GM18520 (cell line): ENCODE data around the gene CYP19A1.

Experiments used
- ATAC-seq: cut with Tn5 transposase; IDR thresholded peaks from one replicate; pipeline ENCODE4 v1.9.1; 2021; ENCODE audit not compliant: unreplicated experiment

CYP19A1 gene

DNA sequence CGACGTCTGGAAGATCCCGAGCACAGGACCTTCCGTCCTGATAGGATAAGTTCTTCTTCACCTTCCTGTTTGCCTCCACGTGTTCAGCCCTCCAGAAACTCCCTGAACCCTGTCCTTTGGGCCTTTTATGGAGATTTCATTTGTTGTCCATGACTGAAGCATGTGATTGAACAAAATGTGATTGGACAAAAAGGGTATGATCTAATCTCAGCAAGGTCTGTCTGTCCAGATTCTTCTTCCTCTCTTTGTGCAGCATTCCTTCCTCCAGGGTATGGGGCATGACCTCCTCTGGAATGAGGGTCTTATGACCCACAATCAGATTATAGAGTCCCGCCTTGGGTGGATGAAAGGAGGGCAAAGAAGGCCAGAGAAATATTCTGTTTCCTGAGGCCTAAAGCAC is at the start of gene CYP19A1:
Gene CYP19A1, minus strand, starts transcription at position 101 of the 400 bp plus-strand sequence. CDS start 95,684 bp downstream, outside the sequence.
- no peak for ATAC-seq

DNA sequence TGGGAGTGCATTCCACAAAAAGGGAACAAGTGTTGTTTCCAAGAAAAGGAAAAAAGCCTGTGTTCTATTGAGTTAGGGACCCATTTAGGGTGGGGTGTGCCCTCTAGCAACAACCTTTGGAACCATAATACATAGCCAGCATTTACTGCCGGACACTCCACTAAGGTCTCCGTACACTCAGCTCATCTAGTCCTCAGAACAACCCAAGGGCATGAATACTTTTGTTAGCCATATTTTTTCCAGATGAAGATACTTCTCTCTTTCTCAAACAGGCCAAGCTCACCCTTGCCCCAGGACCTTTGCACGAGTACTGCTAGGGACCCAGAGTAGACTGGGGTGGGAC is 49.3 kb upstream of the CYP19A1 start:
- no peak for ATAC-seq

GRCh38 chr15:51386960-51387698 is 48.7 kb upstream of the CYP19A1 start:
- no peak for ATAC-seq

- ATAC-seq = no peak
Observed at GRCh38 chr15:51386486-51386885, 48.1 kb upstream of the CYP19A1 start.

DNA sequence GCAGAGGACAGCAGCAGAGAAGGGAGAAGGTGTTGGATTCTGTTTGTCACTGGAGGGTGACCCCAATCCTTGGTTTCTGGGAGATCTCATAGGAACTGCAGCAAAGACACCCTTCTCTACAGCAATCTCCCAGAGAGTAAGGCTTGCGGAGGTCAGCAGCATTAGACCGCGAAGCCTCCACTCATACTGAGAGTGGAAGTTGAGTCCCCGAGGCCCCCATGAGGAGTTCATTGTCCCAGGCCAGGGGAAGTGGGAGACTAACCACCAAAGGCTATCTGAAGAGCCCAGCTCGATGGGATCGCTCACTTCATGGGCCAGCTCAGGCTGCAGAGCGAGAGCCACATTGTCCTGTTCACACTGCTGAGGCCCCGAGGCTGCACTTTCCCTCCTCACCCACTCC is 47.6 kb upstream of the CYP19A1 start:
- ATAC-seq = no peak

DNA sequence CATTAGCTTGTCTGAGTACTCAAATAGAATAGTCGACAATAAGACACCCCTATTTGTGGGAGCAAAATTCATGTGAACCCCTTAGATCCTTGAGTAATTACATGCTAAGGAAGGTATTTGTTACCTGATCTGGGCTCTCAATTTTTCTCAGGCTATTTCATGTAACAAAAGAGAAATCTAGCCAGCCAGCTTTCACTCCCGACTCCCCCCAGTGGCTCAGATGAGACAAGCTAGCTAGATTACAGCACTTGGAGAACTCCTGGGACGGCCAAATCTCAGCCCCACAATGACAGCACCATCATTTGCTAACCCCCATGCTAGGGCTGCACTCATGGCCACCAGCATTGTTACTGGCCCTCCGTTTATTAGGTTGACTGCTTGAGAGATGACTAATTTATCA is 44.4 kb upstream of the CYP19A1 start:
- ATAC-seq = no peak

DNA sequence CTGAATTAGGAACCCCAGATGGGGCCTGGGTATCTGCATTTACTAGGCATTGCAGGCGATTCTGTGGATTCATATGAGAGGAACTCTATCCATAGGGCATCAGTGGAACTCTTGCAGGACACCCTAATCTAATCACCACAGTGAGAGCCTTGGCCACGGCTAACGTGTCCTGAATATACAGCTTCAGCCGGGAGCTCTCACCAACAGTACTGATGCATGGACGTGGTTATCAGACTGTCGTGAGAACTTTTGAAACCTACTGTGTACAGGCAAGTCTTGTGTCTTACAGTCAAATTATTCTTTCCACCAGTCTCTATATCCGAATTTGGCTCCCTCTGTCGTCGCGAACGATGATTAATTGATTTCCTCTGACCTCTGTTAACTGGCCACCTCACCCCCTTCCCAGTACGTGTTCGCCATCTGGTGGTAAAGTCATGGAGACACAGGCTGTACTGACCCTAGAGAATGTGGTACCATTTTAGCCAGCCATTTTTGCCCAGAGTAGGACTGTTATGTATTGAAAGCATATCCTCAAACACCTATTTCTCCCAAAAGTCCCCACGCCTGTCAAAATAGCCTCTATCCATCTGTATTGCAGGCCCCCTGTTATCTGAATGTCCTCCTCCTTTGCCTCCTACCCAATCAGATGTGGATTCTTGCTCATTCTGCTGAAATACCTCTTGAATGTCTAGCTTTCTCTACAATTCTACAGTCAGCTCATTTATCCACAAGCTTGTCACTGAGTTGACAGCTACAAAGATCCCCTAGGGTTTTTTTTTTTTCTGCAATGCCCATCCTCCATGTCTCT is 42.8 kb upstream of the CYP19A1 start:
- peak; percentile 84 for ATAC-seq

- no peak for ATAC-seq
Observed at GRCh38 chr15:51379390-51379789, 41.0 kb upstream of the CYP19A1 start.

DNA sequence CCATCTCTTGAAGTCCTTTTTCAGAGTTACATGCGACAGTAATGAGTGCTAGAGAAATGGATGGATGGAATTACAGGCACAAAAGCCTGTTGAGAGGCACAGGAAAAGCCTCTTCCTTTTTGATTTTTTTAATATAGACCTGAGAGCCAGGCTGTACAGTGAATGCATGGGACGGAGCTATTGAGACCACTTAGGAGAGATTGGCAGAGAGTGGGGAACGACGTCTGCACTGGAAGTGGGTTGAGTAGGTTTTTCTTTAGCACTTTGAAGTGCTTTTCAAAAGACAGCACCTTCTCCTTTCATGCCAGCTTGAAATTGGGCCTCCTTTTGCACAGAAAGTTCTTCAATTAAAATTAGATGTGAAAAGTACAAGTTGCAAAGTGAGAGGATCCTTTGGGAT is 40.0 kb upstream of the CYP19A1 start:
- no peak for ATAC-seq

DNA sequence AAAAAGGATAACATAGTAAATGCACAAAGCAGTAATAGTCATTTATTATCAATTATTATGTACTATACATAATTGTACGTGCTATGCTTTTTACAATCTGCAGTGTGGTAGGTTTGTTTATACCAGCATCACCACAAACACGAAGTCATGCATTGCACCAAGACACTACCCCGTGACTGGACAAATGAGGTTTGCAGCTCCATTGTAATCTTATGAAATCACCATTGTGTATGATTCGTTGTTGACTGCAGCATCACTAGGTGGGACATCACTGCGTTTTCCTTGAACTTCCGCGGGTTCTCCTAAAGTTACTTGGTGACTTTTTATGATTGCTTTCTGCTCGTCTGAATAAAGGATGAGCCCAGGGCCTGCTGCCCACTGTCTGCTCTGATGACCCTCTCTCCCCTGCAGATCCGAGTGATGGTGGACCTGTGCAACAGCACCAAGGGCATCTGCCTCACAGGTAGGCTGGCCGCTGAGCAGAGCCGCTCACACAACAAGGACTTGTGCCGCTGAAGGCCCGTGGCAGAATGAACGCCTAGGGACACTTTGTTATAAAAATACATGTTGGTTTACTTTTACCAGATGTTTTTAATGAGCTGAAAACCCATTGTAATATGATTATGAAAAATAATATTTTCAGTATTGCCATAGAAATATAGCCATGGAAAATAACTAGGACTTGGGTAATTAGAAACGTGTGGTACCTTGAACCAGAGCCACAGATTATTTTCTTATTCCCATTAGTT is 38.8 kb upstream of the CYP19A1 start:
- no peak for ATAC-seq

GRCh38 chr15:51375966-51376640 is 37.7 kb upstream of the CYP19A1 start:
- no peak for ATAC-seq

GRCh38 chr15:51374131-51374530 is 35.7 kb upstream of the CYP19A1 start:
- ATAC-seq = no peak

DNA sequence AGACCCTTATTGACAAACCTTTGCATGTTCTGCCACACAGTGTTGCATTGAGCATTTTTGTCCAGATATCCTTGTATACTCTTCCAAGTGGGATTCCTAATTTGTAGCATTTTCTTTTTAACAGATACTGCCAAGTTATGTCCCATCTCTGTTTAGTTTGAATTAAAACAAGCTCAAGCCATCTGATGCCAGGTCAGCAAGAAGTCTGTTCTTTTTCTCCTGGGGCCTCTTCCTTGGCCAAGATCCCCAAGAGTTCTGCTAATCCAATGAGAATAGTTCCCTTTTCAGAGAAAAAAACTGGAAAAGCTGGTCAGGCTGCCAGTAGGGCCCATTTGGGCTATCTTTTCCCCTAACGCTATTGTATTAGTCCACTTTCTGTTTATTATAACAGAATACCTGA is 32.9 kb upstream of the CYP19A1 start:
- no peak for ATAC-seq

- no peak for ATAC-seq
Observed at GRCh38 chr15:51369451-51369761, 31.0 kb upstream of the CYP19A1 start.

DNA sequence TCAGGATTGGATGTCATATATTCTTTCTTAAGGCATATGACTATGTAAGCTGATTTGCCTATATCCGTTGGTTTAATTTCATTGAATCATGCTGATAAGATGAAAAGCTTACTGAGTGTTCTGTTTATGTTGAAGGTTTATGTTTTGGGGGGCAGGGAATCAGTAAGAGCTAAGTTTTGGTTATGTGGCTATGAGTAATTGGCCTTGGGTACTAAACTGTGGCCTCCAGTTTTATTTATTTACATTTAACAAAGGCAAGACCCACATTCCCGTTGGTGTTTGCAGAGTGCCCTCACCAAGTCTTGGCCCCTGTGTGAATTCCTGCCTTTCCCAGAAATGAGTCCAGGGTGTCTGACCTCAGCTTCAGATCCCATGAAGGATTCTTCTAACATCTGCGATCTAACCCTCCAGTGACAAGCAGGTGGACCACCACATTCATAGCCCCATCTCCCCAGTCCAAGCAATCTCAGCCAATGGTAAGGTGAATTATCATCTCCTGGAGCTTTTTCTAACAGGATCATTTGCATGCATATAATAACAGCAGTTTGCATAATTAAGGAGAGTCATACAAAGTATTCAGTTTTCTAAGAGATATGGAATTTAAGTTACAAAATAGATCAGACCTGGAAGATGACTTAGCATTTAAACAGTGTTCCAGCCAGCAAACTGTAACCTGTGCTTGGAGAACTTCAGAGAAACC is 30.5 kb upstream of the CYP19A1 start:
- no peak for ATAC-seq

DNA sequence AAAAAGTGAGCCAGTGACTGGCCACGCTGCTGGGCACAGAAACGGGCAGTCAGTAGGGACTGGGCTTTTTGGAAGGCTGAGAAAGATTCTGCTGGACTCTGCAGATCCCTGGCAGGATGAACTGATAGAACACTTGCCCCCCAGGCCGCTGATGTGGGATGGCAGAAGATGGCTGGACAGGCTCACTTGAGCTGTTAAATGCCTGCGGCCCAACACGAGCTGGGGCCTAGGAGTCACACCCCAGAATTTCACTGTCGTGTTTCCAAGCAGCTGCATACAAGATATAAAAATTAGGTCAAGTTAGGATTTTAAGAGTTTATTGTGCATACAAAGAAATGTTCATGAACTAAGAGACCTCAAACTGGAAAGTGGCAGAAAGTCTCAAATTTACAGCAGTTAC is 29.9 kb upstream of the CYP19A1 start:
- no peak for ATAC-seq

- ATAC-seq = no peak
Observed at GRCh38 chr15:51367322-51367976, 29.1 kb upstream of the CYP19A1 start.

- no peak for ATAC-seq
Observed at GRCh38 chr15:51366920-51367319, 28.5 kb upstream of the CYP19A1 start.

GRCh38 chr15:51366071-51366470 is 27.7 kb upstream of the CYP19A1 start:
- ATAC-seq = no peak

DNA sequence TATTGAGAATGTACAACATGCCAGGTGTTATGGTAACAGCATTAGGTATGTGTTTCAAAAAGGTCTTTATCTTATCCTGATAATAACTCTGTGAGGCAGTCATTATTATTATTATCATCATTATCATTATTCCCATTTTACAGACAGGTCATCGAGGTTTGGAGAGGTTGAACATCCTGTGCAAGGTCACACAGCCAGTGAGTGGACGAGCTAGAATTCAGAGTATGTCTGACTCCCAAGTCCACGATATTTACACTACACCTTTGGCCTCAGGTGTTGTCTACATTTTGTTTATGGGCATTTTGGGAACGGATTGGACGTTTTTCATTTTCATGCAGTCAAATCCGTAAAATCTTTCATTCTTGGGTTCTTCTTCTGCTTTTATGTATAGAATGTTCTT is 27.0 kb upstream of the CYP19A1 start:
- no peak for ATAC-seq
